GM13976 (cell line): Measurements from ENCODE around the gene SAYSD1.

ENCODE experiments used
- DNase-seq: peaks from one replicate; pipeline ENCODE4 v3.0.0; 2012; ENCODE audit warnings: low spot score
- in situ Hi-C: fragments of 300-500 bp; cut with MboI; formaldehyde crosslinking; loops from one replicate; pipeline ENCODE4 v1.12.0; 2022; ENCODE audit warnings: low sequenced_read_pairs, mixed read lengths, inconsistent platforms; ENCODE audit not compliant: unreplicated experiment
- TF ChIP-seq, protein P1 (sequence below): IDR thresholded peaks from 2 replicates; pipeline ENCODE4 v1.5.1; 2012; ENCODE audit warnings: borderline replicate concordance, mild to moderate bottlenecking; ENCODE audit not compliant: insufficient read depth; ENCODE audit errors: extremely low read depth, missing control alignments, control extremely low read depth

The SAYSD1 gene

DNA sequence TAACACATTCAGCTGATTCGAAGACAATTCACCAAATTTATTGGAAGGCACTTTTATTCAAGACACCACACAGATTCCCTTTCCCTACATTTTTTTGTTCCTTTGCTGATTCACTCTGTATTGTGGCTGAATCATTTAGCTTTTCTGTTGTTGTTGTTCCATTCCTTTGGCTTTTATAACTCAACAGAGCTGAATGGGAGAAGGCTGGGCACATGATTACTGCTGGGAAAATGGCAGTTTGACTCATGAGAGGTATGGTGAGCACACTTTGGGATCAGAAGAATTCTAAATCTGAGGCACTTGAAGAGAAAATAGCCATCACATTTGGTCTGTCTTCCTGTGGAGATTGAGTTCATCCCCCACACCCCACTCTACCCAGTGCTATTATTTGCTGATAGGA, 15.7 kb upstream of the SAYSD1 start:
- DNase-seq, result no peak
- in situ Hi-C loops, result no loop called here
- TF ChIP-seq, protein P1, sequence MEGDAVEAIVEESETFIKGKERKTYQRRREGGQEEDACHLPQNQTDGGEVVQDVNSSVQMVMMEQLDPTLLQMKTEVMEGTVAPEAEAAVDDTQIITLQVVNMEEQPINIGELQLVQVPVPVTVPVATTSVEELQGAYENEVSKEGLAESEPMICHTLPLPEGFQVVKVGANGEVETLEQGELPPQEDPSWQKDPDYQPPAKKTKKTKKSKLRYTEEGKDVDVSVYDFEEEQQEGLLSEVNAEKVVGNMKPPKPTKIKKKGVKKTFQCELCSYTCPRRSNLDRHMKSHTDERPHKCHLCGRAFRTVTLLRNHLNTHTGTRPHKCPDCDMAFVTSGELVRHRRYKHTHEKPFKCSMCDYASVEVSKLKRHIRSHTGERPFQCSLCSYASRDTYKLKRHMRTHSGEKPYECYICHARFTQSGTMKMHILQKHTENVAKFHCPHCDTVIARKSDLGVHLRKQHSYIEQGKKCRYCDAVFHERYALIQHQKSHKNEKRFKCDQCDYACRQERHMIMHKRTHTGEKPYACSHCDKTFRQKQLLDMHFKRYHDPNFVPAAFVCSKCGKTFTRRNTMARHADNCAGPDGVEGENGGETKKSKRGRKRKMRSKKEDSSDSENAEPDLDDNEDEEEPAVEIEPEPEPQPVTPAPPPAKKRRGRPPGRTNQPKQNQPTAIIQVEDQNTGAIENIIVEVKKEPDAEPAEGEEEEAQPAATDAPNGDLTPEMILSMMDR, result no peak

DNA sequence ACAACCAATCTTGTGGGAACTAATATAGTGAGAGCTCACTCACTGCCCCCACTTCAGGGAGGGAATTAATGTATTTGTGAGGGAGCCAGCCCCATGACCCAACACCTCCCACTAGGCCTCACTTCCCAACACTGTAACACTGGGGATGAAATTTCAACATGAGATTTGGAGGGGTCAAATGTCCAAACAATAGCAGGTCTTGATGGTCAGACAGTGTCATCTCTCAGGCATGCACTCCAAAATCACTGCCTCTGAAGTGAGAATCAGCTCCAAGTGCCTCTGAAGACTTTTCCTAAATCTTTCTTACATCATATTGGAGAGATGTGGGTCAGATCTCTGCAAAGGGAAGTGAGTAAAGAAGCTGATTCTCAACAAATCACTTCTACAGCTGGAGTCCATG, 13.8 kb upstream of the SAYSD1 start:
- TF ChIP-seq, protein P1, result no peak
- in situ Hi-C loops, result no loop called here
- no peak for DNase-seq

DNA sequence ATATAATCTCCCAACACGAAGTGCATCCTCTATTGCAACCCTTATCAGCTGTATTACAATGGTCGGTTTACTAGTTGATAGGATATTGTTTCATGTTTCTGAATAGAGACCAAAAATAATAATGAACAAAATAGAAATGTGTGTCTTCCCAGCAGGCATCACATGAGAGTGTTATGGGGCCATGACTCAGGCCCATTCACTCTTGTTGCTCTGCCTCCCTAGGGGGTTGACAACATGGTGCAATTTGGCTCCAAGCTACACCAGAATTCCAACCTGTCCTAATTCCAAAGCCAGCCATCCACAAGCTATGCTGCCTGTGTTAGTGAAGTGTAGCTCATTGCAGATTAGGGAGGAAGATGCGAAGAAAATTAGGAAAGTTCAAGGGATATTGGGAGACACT, 13.1 kb upstream of the SAYSD1 start:
- in situ Hi-C loops, result no loop called here
- DNase-seq, result no peak
- TF ChIP-seq, protein P1, result no peak

DNA sequence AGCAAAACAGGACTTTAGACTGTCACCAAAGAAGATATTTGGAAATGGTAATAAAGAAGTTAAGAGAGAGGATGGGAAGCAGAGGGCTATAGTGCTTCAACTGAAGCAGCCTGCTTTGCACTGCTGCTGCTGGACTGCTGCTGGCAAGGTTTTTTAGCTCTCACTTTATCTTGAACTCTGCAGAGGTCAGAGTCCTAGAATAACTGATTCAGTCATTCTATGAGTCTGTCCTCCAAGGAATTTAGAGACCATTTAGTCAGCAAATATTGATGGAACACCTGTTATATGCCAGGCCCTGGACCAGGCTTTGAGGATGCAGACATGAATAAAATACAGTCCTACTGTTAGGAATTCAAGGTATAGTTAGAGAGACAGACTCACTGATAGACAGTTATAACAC, 9.1 kb upstream of the SAYSD1 start:
- in situ Hi-C loops, result no loop called here

DNA sequence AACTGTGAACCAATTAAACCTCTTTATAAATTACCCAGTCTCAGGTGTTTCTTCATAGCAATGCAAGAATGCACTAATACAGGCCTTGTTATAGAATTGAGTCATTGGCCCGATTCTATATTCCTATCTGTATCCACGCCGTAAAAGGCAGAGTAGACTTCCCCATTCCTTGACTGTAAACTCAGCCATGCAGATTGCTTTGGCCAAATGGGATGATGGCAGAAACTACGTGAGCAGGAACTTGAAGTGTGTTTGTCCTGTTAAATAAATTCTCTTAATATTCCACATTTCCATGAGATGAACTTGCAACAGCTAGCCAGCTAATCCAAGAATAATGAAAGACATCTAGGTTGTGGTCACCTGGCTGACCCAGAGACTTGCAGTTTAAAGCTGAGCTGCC, 3.9 kb upstream of the SAYSD1 start:
- TF ChIP-seq, protein P1, result no peak
- no peak for DNase-seq
- in situ Hi-C loops, result no loop called here

More for the DNA sequence above, 9.1 kb upstream of the SAYSD1 start:
- no peak for DNase-seq
- TF ChIP-seq, protein P1, result no peak

DNA sequence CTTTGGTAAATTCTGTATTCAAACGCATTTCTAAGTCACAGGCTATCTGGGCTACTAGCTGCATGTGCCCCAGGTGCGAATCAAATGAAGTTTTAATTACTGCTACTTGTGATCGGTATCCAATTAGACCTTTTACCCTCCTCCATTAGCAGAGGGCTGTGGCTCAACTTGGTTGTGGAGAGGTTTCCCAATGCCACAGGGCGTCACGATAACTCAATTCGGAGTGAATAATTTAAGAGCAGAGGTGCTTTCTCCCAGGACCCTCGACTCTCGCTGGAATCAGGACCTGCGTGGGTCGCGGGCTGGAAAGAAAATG, 640 bp downstream of the SAYSD1 start:
- TF ChIP-seq, protein P1, result no peak
- in situ Hi-C loops, result no loop called here
- DNase-seq, result no peak

DNA sequence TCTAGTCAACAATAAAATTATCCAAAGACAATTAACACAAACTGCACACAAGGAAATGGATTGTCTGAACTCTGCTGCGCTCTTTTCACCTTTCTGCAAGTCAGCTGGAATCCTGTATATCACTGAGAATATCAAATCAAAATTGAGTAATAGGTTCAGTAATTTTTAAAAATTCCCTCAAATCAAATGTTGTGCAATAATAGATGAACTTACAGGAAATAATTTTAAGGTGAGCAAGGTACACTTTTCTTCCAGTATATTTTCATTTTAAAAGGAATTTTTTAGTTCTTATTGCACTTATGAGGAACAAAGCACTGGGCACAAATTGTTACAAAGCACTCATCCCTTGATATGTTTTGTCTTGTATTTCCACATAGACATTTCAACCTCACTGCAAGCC, 1.2 kb downstream of the SAYSD1 start:
- in situ Hi-C loops, result no loop called here
- no peak for DNase-seq
- TF ChIP-seq, protein P1, result no peak
